HG02870 (cell line): ENCODE measurements around the gene KCNN3.
A peak's percentile ranks its signal among the peaks of the same experiment; 100 is the strongest.

Source experiments
- ATAC-seq: cut with Tn5 transposase; IDR thresholded peaks from one replicate; pipeline ENCODE4 v1.9.1; 2021; ENCODE audit warnings: mild to moderate bottlenecking, moderate library complexity; ENCODE audit not compliant: unreplicated experiment

The KCNN3 gene

GRCh38 chr1:154880671-154881070 is 10.6 kb upstream of the KCNN3 start:
- ATAC-seq, result no peak

GRCh38 chr1:154879038-154879421 is 8.9 kb upstream of the KCNN3 start:
- ATAC-seq, result no peak

- no peak for ATAC-seq
Observed at GRCh38 chr1:154878371-154879037, 8.4 kb upstream of the KCNN3 start.

GRCh38 chr1:154877370-154877974 is 7.4 kb upstream of the KCNN3 start:
- no peak for ATAC-seq

- ATAC-seq, result no peak
Observed at GRCh38 chr1:154876842-154877369, 6.8 kb upstream of the KCNN3 start.

GRCh38 chr1:154874465-154874864 is 4.4 kb upstream of the KCNN3 start:
- ATAC-seq, result no peak

- ATAC-seq, result no peak
Observed at GRCh38 chr1:154873321-154873950, 3.4 kb upstream of the KCNN3 start.

- ATAC-seq, result no peak
Observed at GRCh38 chr1:154871374-154871773, 1.3 kb upstream of the KCNN3 start.

- ATAC-seq, result no peak
Observed at GRCh38 chr1:154870734-154871133, 653 bp upstream of the KCNN3 start.

GRCh38 chr1:154869351-154870114 is 548 bp downstream of the KCNN3 start:
- no peak for ATAC-seq

- no peak for ATAC-seq
Observed at GRCh38 chr1:154867841-154868605, 2.1 kb downstream of the KCNN3 start.

- ATAC-seq, result no peak
Observed at GRCh38 chr1:154867064-154867825, 2.8 kb downstream of the KCNN3 start.

- no peak for ATAC-seq
Observed at GRCh38 chr1:154866257-154867063, 3.6 kb downstream of the KCNN3 start.

GRCh38 chr1:154865442-154866256 is 4.4 kb downstream of the KCNN3 start:
- no peak for ATAC-seq

GRCh38 chr1:154864189-154864975 is 5.7 kb downstream of the KCNN3 start:
- ATAC-seq, result no peak

GRCh38 chr1:154863315-154864174 is 6.5 kb downstream of the KCNN3 start:
- ATAC-seq, result peak; percentile 28
